K562 (cell line): ENCODE results near the gene CHD3. TPM values are rescaled to one million over a fixed set of nuclear protein-coding genes. Genes with fewer than 3 reads are reported as not detected.

Experiments used
- SREBF1 ChIP-seq: fragments of 150-350 bp; IDR thresholded peaks from 2 replicates; pipeline ENCODE4 v1.6.1; 2014; ENCODE audit warnings: antibody characterized with exemption, low read depth, low read length, borderline replicate concordance
- TEAD2 ChIP-seq: fragments of 450-650 bp; IDR thresholded peaks from 2 replicates; pipeline ENCODE4 v1.6.1; 2016; ENCODE audit warnings: missing genetic modification characterization, control low read depth, missing compliant biosample characterization
- ZNF41 ChIP-seq: fragments of 250-450 bp; sonication (Bioruptor Pico); conservative IDR thresholded peaks from 2 replicates; pipeline ENCODE4 v1.4.0; 2020; ENCODE audit warnings: mild to moderate bottlenecking
- polyA plus RNA-seq, 8 experiments: library from polyadenylated mRNA; depleted of rRNA in 4 of 8; stranded (reverse) in 5 of 8; unstranded in 3 of 8; fragments of >200 nt; fragmentation: Nextera tagmentation in 2 of 8; fragmentation: Illumina TruSeq in 1 of 8; extraction: Ambion mirVana in 2 of 8; extraction: Trizol in 1 of 8; gene quantifications; 2 replicates each; pipeline versions ENCODE4 v1.2.1 to v1.2.3, GENCODE V29; 2011 to 2014; ENCODE audit warnings: inconsistent platforms in 1 of 8, missing spikeins in 1 of 8
- total RNA-seq, 7 experiments: library from RNA; depleted of rRNA in 6 of 7; stranded (reverse); fragments of >200 nt in 6 of 7; fragmentation: Illumina TruSeq in 2 of 7; extraction: Trizol in 2 of 7; gene quantifications; 2 replicates each; pipeline versions ENCODE4 v1.2.1 to v1.2.3, GENCODE V29; 2011 to 2021; ENCODE audit warnings: low replicate concordance in 1 of 7
- TF ChIP-seq, protein P1 (sequence below): fragments of 450-650 bp; IDR thresholded peaks from 2 replicates; pipeline ENCODE4 v1.6.1; 2017; ENCODE audit warnings: antibody characterized with exemption, mild to moderate bottlenecking
- TF ChIP-seq, protein P2 (sequence below): fragments of 200-600 bp; sonication (generic); IDR thresholded peaks from one replicate; pipeline ENCODE4 v1.6.1; 2012; ENCODE audit warnings: mild to moderate bottlenecking, low read depth, low read length, inconsistent platforms

The CHD3 gene
- total and polyA plus RNA-seq, 9 of the 15 experiments (the other 6 are each of a cell fraction or from before 2014, with no cell fraction given): 0.39 to 38.2 (median 21.2) TPM

DNA sequence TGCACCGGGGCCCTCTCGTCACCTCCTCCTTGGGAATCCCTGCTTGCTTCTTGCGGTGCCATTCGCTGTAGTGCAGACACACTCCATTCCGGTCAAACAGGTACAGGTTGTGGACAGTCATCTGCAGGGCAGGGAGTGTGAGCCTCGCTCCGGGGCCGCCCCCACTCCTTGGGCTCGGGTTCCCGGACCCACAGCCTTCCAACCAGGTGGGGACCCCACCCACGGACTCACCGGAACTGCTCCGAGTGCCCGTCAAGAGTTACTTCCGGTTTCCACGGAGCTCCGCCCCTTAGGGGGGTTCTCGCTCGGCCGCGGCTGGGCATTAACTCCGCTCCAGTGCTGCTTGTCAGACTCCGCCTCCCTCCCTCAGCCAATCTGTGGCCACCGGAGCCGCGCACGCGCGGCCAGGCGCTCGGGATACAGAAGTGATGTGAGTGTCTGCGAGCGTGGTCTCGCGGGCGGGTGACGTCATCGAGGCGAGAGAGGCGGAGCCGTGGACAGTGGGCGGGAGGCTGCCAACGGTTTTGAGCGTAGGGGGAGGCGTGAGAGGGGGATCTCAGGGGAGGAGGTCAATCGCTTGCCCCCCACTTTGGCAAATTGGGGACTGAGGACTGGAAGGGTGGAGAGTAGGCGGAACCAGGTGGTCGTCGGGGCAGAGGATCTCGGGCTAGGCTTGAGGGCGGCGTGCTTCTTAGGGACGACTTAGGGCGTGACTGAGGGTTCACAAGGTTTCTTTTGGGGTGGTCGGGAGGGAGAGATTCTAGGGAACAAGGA is 43.3 kb downstream of the CHD3 start, which contains the start of the genes CNTROB and TRAPPC1 (continued):
- TF ChIP-seq, protein P1, sequence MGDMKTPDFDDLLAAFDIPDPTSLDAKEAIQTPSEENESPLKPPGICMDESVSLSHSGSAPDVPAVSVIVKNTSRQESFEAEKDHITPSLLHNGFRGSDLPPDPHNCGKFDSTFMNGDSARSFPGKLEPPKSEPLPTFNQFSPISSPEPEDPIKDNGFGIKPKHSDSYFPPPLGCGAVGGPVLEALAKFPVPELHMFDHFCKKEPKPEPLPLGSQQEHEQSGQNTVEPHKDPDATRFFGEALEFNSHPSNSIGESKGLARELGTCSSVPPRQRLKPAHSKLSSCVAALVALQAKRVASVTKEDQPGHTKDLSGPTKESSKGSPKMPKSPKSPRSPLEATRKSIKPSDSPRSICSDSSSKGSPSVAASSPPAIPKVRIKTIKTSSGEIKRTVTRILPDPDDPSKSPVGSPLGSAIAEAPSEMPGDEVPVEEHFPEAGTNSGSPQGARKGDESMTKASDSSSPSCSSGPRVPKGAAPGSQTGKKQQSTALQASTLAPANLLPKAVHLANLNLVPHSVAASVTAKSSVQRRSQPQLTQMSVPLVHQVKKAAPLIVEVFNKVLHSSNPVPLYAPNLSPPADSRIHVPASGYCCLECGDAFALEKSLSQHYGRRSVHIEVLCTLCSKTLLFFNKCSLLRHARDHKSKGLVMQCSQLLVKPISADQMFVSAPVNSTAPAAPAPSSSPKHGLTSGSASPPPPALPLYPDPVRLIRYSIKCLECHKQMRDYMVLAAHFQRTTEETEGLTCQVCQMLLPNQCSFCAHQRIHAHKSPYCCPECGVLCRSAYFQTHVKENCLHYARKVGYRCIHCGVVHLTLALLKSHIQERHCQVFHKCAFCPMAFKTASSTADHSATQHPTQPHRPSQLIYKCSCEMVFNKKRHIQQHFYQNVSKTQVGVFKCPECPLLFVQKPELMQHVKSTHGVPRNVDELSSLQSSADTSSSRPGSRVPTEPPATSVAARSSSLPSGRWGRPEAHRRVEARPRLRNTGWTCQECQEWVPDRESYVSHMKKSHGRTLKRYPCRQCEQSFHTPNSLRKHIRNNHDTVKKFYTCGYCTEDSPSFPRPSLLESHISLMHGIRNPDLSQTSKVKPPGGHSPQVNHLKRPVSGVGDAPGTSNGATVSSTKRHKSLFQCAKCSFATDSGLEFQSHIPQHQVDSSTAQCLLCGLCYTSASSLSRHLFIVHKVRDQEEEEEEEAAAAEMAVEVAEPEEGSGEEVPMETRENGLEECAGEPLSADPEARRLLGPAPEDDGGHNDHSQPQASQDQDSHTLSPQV: no peak
- TF ChIP-seq SREBF1 (no peak), TEAD2 (tag) (no peak), ZNF41 (CRISPR knock-in tag) (no peak)
- TF ChIP-seq, protein P2, sequence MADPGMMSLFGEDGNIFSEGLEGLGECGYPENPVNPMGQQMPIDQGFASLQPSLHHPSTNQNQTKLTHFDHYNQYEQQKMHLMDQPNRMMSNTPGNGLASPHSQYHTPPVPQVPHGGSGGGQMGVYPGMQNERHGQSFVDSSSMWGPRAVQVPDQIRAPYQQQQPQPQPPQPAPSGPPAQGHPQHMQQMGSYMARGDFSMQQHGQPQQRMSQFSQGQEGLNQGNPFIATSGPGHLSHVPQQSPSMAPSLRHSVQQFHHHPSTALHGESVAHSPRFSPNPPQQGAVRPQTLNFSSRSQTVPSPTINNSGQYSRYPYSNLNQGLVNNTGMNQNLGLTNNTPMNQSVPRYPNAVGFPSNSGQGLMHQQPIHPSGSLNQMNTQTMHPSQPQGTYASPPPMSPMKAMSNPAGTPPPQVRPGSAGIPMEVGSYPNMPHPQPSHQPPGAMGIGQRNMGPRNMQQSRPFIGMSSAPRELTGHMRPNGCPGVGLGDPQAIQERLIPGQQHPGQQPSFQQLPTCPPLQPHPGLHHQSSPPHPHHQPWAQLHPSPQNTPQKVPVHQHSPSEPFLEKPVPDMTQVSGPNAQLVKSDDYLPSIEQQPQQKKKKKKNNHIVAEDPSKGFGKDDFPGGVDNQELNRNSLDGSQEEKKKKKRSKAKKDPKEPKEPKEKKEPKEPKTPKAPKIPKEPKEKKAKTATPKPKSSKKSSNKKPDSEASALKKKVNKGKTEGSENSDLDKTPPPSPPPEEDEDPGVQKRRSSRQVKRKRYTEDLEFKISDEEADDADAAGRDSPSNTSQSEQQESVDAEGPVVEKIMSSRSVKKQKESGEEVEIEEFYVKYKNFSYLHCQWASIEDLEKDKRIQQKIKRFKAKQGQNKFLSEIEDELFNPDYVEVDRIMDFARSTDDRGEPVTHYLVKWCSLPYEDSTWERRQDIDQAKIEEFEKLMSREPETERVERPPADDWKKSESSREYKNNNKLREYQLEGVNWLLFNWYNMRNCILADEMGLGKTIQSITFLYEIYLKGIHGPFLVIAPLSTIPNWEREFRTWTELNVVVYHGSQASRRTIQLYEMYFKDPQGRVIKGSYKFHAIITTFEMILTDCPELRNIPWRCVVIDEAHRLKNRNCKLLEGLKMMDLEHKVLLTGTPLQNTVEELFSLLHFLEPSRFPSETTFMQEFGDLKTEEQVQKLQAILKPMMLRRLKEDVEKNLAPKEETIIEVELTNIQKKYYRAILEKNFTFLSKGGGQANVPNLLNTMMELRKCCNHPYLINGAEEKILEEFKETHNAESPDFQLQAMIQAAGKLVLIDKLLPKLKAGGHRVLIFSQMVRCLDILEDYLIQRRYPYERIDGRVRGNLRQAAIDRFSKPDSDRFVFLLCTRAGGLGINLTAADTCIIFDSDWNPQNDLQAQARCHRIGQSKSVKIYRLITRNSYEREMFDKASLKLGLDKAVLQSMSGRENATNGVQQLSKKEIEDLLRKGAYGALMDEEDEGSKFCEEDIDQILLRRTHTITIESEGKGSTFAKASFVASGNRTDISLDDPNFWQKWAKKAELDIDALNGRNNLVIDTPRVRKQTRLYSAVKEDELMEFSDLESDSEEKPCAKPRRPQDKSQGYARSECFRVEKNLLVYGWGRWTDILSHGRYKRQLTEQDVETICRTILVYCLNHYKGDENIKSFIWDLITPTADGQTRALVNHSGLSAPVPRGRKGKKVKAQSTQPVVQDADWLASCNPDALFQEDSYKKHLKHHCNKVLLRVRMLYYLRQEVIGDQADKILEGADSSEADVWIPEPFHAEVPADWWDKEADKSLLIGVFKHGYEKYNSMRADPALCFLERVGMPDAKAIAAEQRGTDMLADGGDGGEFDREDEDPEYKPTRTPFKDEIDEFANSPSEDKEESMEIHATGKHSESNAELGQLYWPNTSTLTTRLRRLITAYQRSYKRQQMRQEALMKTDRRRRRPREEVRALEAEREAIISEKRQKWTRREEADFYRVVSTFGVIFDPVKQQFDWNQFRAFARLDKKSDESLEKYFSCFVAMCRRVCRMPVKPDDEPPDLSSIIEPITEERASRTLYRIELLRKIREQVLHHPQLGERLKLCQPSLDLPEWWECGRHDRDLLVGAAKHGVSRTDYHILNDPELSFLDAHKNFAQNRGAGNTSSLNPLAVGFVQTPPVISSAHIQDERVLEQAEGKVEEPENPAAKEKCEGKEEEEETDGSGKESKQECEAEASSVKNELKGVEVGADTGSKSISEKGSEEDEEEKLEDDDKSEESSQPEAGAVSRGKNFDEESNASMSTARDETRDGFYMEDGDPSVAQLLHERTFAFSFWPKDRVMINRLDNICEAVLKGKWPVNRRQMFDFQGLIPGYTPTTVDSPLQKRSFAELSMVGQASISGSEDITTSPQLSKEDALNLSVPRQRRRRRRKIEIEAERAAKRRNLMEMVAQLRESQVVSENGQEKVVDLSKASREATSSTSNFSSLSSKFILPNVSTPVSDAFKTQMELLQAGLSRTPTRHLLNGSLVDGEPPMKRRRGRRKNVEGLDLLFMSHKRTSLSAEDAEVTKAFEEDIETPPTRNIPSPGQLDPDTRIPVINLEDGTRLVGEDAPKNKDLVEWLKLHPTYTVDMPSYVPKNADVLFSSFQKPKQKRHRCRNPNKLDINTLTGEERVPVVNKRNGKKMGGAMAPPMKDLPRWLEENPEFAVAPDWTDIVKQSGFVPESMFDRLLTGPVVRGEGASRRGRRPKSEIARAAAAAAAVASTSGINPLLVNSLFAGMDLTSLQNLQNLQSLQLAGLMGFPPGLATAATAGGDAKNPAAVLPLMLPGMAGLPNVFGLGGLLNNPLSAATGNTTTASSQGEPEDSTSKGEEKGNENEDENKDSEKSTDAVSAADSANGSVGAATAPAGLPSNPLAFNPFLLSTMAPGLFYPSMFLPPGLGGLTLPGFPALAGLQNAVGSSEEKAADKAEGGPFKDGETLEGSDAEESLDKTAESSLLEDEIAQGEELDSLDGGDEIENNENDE: no peak
